ENCODE data around the gene RNF150. TPM values are rescaled to one million over a fixed set of nuclear protein-coding genes. Genes with fewer than 3 reads are reported as not detected.

Gene RNF150
- total RNA-seq, 4 donors from 2014 or later, result 10.2 to 34.5 (median 24.2) TPM

DNA sequence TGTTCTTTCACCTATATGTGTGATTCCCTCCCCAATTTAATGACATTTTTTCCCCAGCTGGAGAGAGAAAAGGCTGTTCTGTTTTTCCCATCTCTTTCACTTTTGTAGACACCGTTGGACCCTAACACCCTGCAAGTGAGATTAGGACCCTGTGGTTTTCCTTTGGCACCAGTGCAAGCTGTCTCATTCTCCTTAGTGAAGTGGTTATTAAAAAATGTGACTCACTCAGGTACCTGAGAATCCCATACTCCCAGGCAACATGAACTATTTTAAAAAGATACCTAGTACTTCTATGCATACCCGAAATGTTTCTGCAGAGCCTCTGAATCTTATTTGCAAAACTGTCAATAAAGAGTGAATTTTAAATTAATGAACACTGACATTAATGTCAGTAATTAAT, 201.4 kb downstream of the RNF150 start:
- no peak overlapping the region for H3K4me3 ChIP-seq (replicated peaks in 1 of 3)
- TF ChIP-seq POLR2A (IDR thresholded peaks at IDR 0.05), result no peak
- TF ChIP-seq, protein P1, sequence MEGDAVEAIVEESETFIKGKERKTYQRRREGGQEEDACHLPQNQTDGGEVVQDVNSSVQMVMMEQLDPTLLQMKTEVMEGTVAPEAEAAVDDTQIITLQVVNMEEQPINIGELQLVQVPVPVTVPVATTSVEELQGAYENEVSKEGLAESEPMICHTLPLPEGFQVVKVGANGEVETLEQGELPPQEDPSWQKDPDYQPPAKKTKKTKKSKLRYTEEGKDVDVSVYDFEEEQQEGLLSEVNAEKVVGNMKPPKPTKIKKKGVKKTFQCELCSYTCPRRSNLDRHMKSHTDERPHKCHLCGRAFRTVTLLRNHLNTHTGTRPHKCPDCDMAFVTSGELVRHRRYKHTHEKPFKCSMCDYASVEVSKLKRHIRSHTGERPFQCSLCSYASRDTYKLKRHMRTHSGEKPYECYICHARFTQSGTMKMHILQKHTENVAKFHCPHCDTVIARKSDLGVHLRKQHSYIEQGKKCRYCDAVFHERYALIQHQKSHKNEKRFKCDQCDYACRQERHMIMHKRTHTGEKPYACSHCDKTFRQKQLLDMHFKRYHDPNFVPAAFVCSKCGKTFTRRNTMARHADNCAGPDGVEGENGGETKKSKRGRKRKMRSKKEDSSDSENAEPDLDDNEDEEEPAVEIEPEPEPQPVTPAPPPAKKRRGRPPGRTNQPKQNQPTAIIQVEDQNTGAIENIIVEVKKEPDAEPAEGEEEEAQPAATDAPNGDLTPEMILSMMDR (IDR thresholded peaks at IDR 0.05), result no peak
- WGBS, 2 donors, result 65 to 73% methylated on average over 2 of the region's 2 CpGs
- no peaks in the 10 kb centered on the region for H3K4me1 ChIP-seq
- no peaks in the 10 kb centered on the region for H3K27me3 ChIP-seq
- intact Hi-C loops (cut with DNase I), result no loop called here
- H3K27ac ChIP-seq, result no peak overlapping the region
- no peak for DNase-seq
- H3K36me3 ChIP-seq, result no peaks in the 10 kb centered on the region
- no peaks in the 10 kb centered on the region for H3K9me3 ChIP-seq

DNA sequence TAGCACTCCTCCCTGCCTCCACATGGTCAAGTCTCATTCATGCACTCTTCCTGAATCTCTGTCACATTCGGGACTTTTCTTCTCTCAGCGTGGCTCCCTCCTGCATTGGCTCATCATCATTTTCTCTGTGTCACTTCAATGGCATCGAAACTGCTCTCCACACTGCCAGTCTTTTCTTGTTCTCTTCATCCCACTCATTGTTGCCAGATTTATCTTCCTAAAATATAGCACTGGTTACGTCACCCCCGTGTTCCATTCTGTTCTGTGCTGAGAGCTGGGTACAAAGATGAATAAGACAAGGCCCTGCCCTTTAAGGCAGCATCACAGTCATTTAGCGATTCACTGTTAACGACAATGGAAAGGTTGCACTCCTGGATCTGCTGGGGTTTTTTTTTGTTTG, 202.7 kb downstream of the RNF150 start:
- intact Hi-C loops (cut with DNase I), result no loop called here
- H3K4me1 ChIP-seq, result no peaks in the 10 kb centered on the region
- H3K27me3 ChIP-seq, result no peaks in the 10 kb centered on the region
- no peaks in the 10 kb centered on the region for H3K9me3 ChIP-seq
- 92 to 96% methylated on average over 7 of the region's 7 CpGs for WGBS, 2 donors
- no peak overlapping the region for H3K27ac ChIP-seq
- no peak for DNase-seq
- no peaks in the 10 kb centered on the region for H3K36me3 ChIP-seq
- H3K4me3 ChIP-seq (replicated peaks in 1 of 3), result no peak overlapping the region
- TF ChIP-seq, protein P1 (IDR thresholded peaks at IDR 0.05), result no peak
- TF ChIP-seq POLR2A (IDR thresholded peaks at IDR 0.05), result no peak

DNA sequence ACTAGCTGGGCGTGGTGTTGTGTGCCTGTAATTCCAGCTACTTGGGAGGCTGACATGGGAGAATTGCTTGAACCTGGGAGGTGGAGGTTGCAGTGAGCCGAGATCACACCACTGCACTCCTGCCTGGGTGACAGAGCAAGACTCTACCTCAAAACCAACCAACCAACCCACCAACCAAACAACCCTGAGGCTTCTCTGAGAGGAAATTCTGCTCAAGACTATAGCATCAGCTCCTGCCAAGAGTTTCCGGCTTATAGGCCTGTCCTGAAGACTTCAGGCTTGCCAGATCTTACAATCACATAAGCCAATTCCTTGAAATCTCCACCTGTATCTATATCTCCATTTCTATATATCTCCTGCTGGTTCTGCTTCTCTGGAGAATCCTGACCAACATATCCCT, 203.3 kb downstream of the RNF150 start:
- 97 to 100% methylated on average over 2 to 3 of the region's 3 CpGs for WGBS, 2 donors
- no peaks in the 10 kb centered on the region for H3K36me3 ChIP-seq
- intact Hi-C loops (cut with DNase I), result no loop called here
- no peak overlapping the region for H3K27ac ChIP-seq
- no peak for DNase-seq
- H3K4me3 ChIP-seq (replicated peaks in 1 of 3), result no peak overlapping the region
- no peaks in the 10 kb centered on the region for H3K4me1 ChIP-seq
- TF ChIP-seq, protein P1 (IDR thresholded peaks at IDR 0.05), result no peak
- no peak for TF ChIP-seq POLR2A (IDR thresholded peaks at IDR 0.05)
- no peaks in the 10 kb centered on the region for H3K27me3 ChIP-seq
- no peaks in the 10 kb centered on the region for H3K9me3 ChIP-seq

DNA sequence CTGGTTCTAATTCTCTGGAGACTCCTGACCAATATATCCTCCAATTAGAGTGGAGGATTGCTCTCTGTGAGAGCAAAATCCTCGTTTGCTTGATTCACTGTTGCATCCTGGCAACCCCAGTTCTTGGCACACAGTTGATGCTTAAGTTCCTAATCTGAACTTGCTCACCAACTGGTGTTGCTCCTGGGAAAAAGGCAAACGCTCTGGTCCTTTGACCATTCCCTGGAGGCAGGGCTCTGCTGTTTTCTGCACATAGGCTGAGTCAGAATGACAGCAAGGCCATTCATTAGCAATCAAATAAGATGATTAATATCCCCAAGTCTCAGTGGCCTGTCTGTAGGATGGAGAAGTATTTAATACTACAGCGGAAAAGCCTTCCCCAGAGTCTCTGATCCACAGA, 204.4 kb downstream of the RNF150 start:
- no peaks in the 10 kb centered on the region for H3K36me3 ChIP-seq
- no peaks in the 10 kb centered on the region for H3K9me3 ChIP-seq
- H3K4me1 ChIP-seq, result no peaks in the 10 kb centered on the region
- 45 to 51% methylated on average over 3 of the region's 3 CpGs for WGBS, 2 donors
- no peak overlapping the region for H3K27ac ChIP-seq
- no peaks in the 10 kb centered on the region for H3K27me3 ChIP-seq
- DNase-seq, result no peak
- intact Hi-C loops (cut with DNase I), result no loop called here
- H3K4me3 ChIP-seq (replicated peaks in 1 of 3), result no peak overlapping the region
- TF ChIP-seq, protein P1 (IDR thresholded peaks at IDR 0.05), result no peak
- TF ChIP-seq POLR2A (IDR thresholded peaks at IDR 0.05), result no peak

DNA sequence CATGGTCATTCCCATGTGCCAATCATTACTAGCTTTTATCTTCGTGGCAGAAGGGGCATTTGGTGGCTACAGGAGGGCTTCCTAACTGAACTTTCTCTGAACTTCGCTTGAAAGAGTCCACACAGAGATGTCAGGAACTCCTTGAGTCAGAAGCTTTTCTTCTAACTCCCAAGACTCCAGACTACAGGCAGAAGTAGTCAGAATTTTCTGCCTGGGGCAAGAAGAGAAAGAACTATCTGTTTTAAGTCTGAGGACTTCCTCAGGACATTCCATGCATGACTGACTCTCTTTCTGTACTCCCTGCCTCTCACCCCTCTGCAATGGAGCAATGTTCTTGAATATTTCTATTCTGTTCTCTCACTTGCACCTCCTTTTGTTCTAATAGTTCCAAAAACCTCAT, 206.6 kb downstream of the RNF150 start:
- no peak for TF ChIP-seq POLR2A (IDR thresholded peaks at IDR 0.05)
- TF ChIP-seq, protein P1 (IDR thresholded peaks at IDR 0.05), result no peak
- no peaks in the 10 kb centered on the region for H3K27me3 ChIP-seq
- H3K27ac ChIP-seq, result no peak overlapping the region
- H3K4me1 ChIP-seq, result no peaks in the 10 kb centered on the region
- H3K9me3 ChIP-seq, result no peaks in the 10 kb centered on the region
- intact Hi-C loops (cut with DNase I), result no loop called here
- no peaks in the 10 kb centered on the region for H3K36me3 ChIP-seq
- H3K4me3 ChIP-seq (replicated peaks in 1 of 3), result no peak overlapping the region
- no peak for DNase-seq
- WGBS, 2 donors, result 72 to 79% methylated on average over 2 of the region's 2 CpGs

Measured in thyroid gland (tissue), 4 donors.